HCT116 (cell line): Measurements from ENCODE around the gene C10orf90. TPM values are rescaled to one million over a fixed set of nuclear protein-coding genes. Genes with fewer than 3 reads are reported as not detected.

ENCODE experiments used
- ATAC-seq: fragments of 200-7000 bp; cut with Tn5 transposase; 2 replicates; pipeline ENCODE4 v1.9.1; 2020; ENCODE audit warnings: mild to moderate bottlenecking, moderate library complexity
- BruUV-seq: library from RNA; stranded (reverse); fragments of 400-500 nt; replicated peaks from 2 replicates; lab custom pipeline; 2021; lab: Mats Ljungman, UMichigan
- CTCF ChIA-PET: fragments of 300-600 bp; sonication (Branson Sonifier 250); formaldehyde crosslinking; loops from one replicate; lab custom pipeline; 2021; ENCODE audit warnings: antibody characterized with exemption; lab: Charles Lee
- POLR2A ChIA-PET: fragments of 300-600, 350-600 bp; sonication (Branson Sonifier 250); formaldehyde crosslinking; loops from one replicate; lab custom pipeline; 2021; ENCODE audit warnings: antibody characterized with exemption; lab: Charles Lee
- RAD21 ChIA-PET, 2 experiments: fragments of 300-600 bp; sonication (Branson Sonifier 250); formaldehyde crosslinking; loops; one replicate each; lab custom pipeline; 2023; ENCODE audit warnings: low total read pairs in 2 of 2; ENCODE audit not compliant: uncharacterized antibody in 2 of 2, unreplicated experiment in 2 of 2, low non-redundant PET in 1 of 2; lab: Charles Lee
- DNase-seq: peaks from one replicate; pipeline ENCODE4 v3.0.0-alpha.2; 2010; ENCODE audit warnings: low read depth, low spot score
- H2AFZ ChIP-seq: fragments of 200-600 bp; shearing (Covaris generic), sonication (generic); 2 replicates; pipeline ENCODE4 v1.6.1; 2017; ENCODE audit warnings: low read depth, mixed run types, mixed read lengths, antibody characterized with exemption, low read length; ENCODE audit not compliant: poor library complexity, severe bottlenecking
- H3K27ac ChIP-seq: 2 replicates; pipeline ENCODE4 v1.5.1; 2012; ENCODE audit warnings: low read depth, low read length
- H3K27me3 ChIP-seq: fragments of 200-600 bp; sonication (generic); 2 replicates; pipeline ENCODE4 v1.6.1; 2016; ENCODE audit warnings: mixed run types, low read length, mixed read lengths; ENCODE audit not compliant: insufficient read depth
- H3K36me3 ChIP-seq, 2 experiments: fragments of 200-500 bp in 1 of 2; fragments of 200-600 bp in 1 of 2; sonication (Bioruptor generic) in 1 of 2; sonication (generic) in 1 of 2; 2 replicates each; pipeline versions ENCODE4 v1.5.1 to v1.6.1; 2014 to 2016; ENCODE audit warnings: low read length in 2 of 2, inconsistent platforms in 1 of 2, mixed read lengths in 1 of 2, mixed run types in 1 of 2; ENCODE audit not compliant: insufficient read depth in 2 of 2, control insufficient read depth in 1 of 2
- H3K4me1 ChIP-seq, 2 experiments: fragments of 200-600 bp in 1 of 2; sonication (generic) in 1 of 2; 2 replicates each; pipeline versions ENCODE4 v1.5.1 to v1.6.1; 2012 to 2017; ENCODE audit warnings: low read length in 2 of 2, inconsistent platforms in 1 of 2, mild to moderate bottlenecking in 1 of 2, mixed read lengths in 1 of 2, mixed run types in 1 of 2, moderate library complexity in 1 of 2; ENCODE audit not compliant: insufficient read depth in 2 of 2, control insufficient read depth in 1 of 2
- H3K4me2 ChIP-seq: fragments of 200-600 bp; sonication (generic); 2 replicates; pipeline ENCODE4 v1.6.1; 2017; ENCODE audit warnings: mixed run types, low read length, mixed read lengths
- H3K4me3 ChIP-seq, 2 experiments: fragments of 200-600 bp in 1 of 2; sonication (generic) in 1 of 2; replicated peaks in 1 of 2; 2 replicates each; pipeline ENCODE4 v1.5.1; 2011 to 2016; ENCODE audit warnings: low read length in 2 of 2, control low read depth in 1 of 2, low read depth in 1 of 2, mild to moderate bottlenecking in 1 of 2, mixed read lengths in 1 of 2, mixed run types in 1 of 2
- H3K79me2 ChIP-seq: fragments of 200-600 bp; sonication (generic); 2 replicates; pipeline ENCODE4 v1.6.1; 2017; ENCODE audit warnings: mild to moderate bottlenecking, mixed run types, low read length, moderate library complexity, mixed read lengths; ENCODE audit not compliant: insufficient read depth
- H3K9ac ChIP-seq: fragments of 200-600 bp; sonication (generic); 2 replicates; pipeline ENCODE4 v1.6.1; 2016; ENCODE audit warnings: low read length, mixed read lengths
- H3K9me2 ChIP-seq: fragments of 200-600 bp; sonication (generic), shearing (Covaris generic); 2 replicates; pipeline ENCODE4 v1.6.1; 2017; ENCODE audit warnings: mixed run types, mild to moderate bottlenecking, moderate library complexity; ENCODE audit not compliant: insufficient read depth
- H3K9me3 ChIP-seq, 2 experiments: fragments of 200-500 bp in 1 of 2; fragments of 200-600 bp in 1 of 2; sonication (Bioruptor generic) in 1 of 2; sonication (generic) in 1 of 2; 2 replicates each; pipeline ENCODE4 v1.6.1; 2014 to 2017; ENCODE audit warnings: low read length in 2 of 2, mixed read lengths in 2 of 2, inconsistent platforms in 1 of 2, low read depth in 1 of 2, mild to moderate bottlenecking in 1 of 2, mixed run types in 1 of 2, moderate library complexity in 1 of 2; ENCODE audit not compliant: control insufficient read depth in 1 of 2, insufficient read depth in 1 of 2
- H4K20me1 ChIP-seq: fragments of 200-600 bp; sonication (generic), shearing (Covaris generic); 2 replicates; pipeline ENCODE4 v1.6.1; 2017; ENCODE audit warnings: mixed run types, mild to moderate bottlenecking, moderate library complexity; ENCODE audit not compliant: insufficient read depth
- CBX3 ChIP-seq: IDR thresholded peaks from 2 replicates; pipeline ENCODE4 v1.6.1; 2012; ENCODE audit warnings: low read depth
- CEBPB ChIP-seq: IDR thresholded peaks from 2 replicates; pipeline ENCODE4 v1.6.1; 2012; ENCODE audit warnings: low read depth
- ELF1 ChIP-seq: IDR thresholded peaks from 2 replicates; pipeline ENCODE4 v1.6.1; 2012; ENCODE audit warnings: low read depth, borderline replicate concordance
- EZH2 ChIP-seq: fragments of 200-600 bp; sonication (generic); IDR thresholded peaks from 2 replicates; pipeline ENCODE4 v1.6.1; 2017; ENCODE audit warnings: antibody characterized with exemption, mixed run types
- EZH2phosphoT487 ChIP-seq: fragments of 200-600 bp; IDR thresholded peaks from 2 replicates; pipeline ENCODE4 v1.6.1; 2018; ENCODE audit warnings: antibody characterized with exemption, borderline replicate concordance
- FOSL1 ChIP-seq: IDR thresholded peaks from 2 replicates; pipeline ENCODE4 v1.6.1; 2012; ENCODE audit warnings: low read depth
- MAX ChIP-seq: IDR thresholded peaks from 2 replicates; pipeline ENCODE4 v1.6.1; 2012
- POLR2AphosphoS5 ChIP-seq: IDR thresholded peaks from 2 replicates; pipeline ENCODE4 v1.6.1; 2011; ENCODE audit warnings: mild to moderate bottlenecking, low read depth, low read length, moderate library complexity
- RAD21 ChIP-seq: IDR thresholded peaks from 2 replicates; pipeline ENCODE4 v1.6.1; 2012; ENCODE audit warnings: low read depth, mild to moderate bottlenecking
- REST ChIP-seq: IDR thresholded peaks from 2 replicates; pipeline ENCODE4 v1.6.1; 2012; ENCODE audit warnings: low read depth
- SIN3A ChIP-seq: IDR thresholded peaks from 2 replicates; pipeline ENCODE4 v1.6.1; 2012; ENCODE audit warnings: low read depth
- SP1 ChIP-seq: IDR thresholded peaks from 2 replicates; pipeline ENCODE4 v1.6.1; 2012; ENCODE audit warnings: low read depth
- TCF7L2 ChIP-seq: IDR thresholded peaks from 2 replicates; pipeline ENCODE4 v1.7.0; 2011; ENCODE audit warnings: borderline replicate concordance, inconsistent platforms; ENCODE audit not compliant: insufficient read depth, insufficient read length; ENCODE audit errors: extremely low read depth
- YY1 ChIP-seq: IDR thresholded peaks from 2 replicates; pipeline ENCODE4 v1.6.1; 2011; ENCODE audit warnings: low read length, low read depth, moderate library complexity, mild to moderate bottlenecking; ENCODE audit not compliant: insufficient replicate concordance; ENCODE audit errors: extremely low read depth
- ZBTB33 ChIP-seq: IDR thresholded peaks from 2 replicates; pipeline ENCODE4 v1.6.1; 2011; ENCODE audit warnings: mild to moderate bottlenecking, low read length, moderate library complexity; ENCODE audit not compliant: insufficient replicate concordance; ENCODE audit errors: extremely low read depth
- ZNF274 ChIP-seq: fragments of 200-500 bp; sonication (Bioruptor generic); IDR thresholded peaks from 2 replicates; pipeline ENCODE4 v1.6.1; 2014; ENCODE audit warnings: mild to moderate bottlenecking, low read depth, low read length, inconsistent platforms
- intact Hi-C: fragments of 100-400 bp; cut with micrococcal nuclease; formaldehyde crosslinking; loops from 2 replicates; pipeline ENCODE4 v1.10.0; 2022
- total RNA-seq: library from RNA; stranded (reverse); gene quantifications from one replicate; pipeline ENCODE4 v1.2.1, GENCODE V29; 2021; ENCODE audit not compliant: unreplicated experiment

The C10orf90 gene
- total RNA-seq, 1 experiment from 2014 or later, result not detected

GRCh38 chr10:126375926-126376554, 294.5 kb downstream of the C10orf90 start:
- ChIA-PET RAD21 (no interaction called here), POLR2A (no interaction called here), CTCF (no interaction called here)
- Histone ChIP-seq H3K4me1 (peaks cover 0 to 2% of the 10 kb centered on the region in 2 experiments; a peak in 1 of 4 replicates), H3K27me3 (peaks cover 28% of the 10 kb centered on the region), H3K79me2 (no peaks in the 10 kb centered on the region), H3K9me3 (no peaks in the 10 kb centered on the region), H3K36me3 (no peaks in the 10 kb centered on the region), H3K9ac (no peak overlapping the region), H4K20me1 (no peaks in the 10 kb centered on the region), H3K9me2 (no peaks in the 10 kb centered on the region), H3K4me3 (no peak overlapping the region), H3K4me2 (no peak overlapping the region), H3K27ac (no peak overlapping the region), H2AFZ (no peak overlapping the region)
- TF ChIP-seq YY1 (no peak), ELF1 (no peak), POLR2AphosphoS5 (no peak), CBX3 (no peak), EZH2 (no peak), ZBTB33 (no peak), RAD21 (no peak), FOSL1 (no peak), SIN3A (no peak), REST (no peak), SP1 (no peak), ZNF274 (no peak), TCF7L2 (no peak), CEBPB (no peak), MAX (no peak), EZH2phosphoT487 (no peak)
- BruUV-seq, result no TSS peak
- DNase-seq (no peak), ATAC-seq (no peak)
- intact Hi-C loops, result no loop called here
